Subcutaneous abdominal adipose tissue (tissue), 5 donors: ENCODE results near the gene ABCA2.

Experiments used
- H3K27ac ChIP-seq: one replicate; pipeline ENCODE4 v1.7.0; 2013; ENCODE audit warnings: low read depth, mild to moderate bottlenecking, inconsistent platforms, low read length, moderate library complexity
- H3K27me3 ChIP-seq, 5 donors: one replicate each; pipeline ENCODE4 v1.7.0; 2013; ENCODE audit warnings: low read length in 5 of 5, inconsistent platforms in 1 of 5; ENCODE audit not compliant: control insufficient read depth in 5 of 5, insufficient read depth in 4 of 5
- H3K36me3 ChIP-seq, 5 donors: one replicate each; pipeline ENCODE4 v1.7.0; 2013; ENCODE audit warnings: low read length in 5 of 5; ENCODE audit not compliant: control insufficient read depth in 5 of 5, insufficient read depth in 5 of 5
- H3K4me1 ChIP-seq, 5 donors: one replicate each; pipeline ENCODE4 v1.7.0; 2013; ENCODE audit warnings: low read length in 5 of 5, mild to moderate bottlenecking in 3 of 5, moderate library complexity in 1 of 5; ENCODE audit not compliant: control insufficient read depth in 5 of 5, insufficient read depth in 5 of 5
- H3K4me3 ChIP-seq, 5 donors: one replicate each; pipeline ENCODE4 v1.7.0; 2013; ENCODE audit warnings: low read length in 5 of 5, low read depth in 1 of 5
- H3K9ac ChIP-seq, 5 donors: one replicate each; pipeline ENCODE4 v1.7.0; 2013; ENCODE audit warnings: low read length in 5 of 5, mild to moderate bottlenecking in 4 of 5, moderate library complexity in 3 of 5
- H3K9me3 ChIP-seq, 5 donors: one replicate each; pipeline ENCODE4 v1.7.0; 2013; ENCODE audit warnings: low read length in 5 of 5; ENCODE audit not compliant: control insufficient read depth in 5 of 5
- donor health status: healthy.
- donor health status: healthy.
- donor health status: healthy.
- donor health status: healthy.
- donor health status: healthy.

ABCA2 gene

DNA sequence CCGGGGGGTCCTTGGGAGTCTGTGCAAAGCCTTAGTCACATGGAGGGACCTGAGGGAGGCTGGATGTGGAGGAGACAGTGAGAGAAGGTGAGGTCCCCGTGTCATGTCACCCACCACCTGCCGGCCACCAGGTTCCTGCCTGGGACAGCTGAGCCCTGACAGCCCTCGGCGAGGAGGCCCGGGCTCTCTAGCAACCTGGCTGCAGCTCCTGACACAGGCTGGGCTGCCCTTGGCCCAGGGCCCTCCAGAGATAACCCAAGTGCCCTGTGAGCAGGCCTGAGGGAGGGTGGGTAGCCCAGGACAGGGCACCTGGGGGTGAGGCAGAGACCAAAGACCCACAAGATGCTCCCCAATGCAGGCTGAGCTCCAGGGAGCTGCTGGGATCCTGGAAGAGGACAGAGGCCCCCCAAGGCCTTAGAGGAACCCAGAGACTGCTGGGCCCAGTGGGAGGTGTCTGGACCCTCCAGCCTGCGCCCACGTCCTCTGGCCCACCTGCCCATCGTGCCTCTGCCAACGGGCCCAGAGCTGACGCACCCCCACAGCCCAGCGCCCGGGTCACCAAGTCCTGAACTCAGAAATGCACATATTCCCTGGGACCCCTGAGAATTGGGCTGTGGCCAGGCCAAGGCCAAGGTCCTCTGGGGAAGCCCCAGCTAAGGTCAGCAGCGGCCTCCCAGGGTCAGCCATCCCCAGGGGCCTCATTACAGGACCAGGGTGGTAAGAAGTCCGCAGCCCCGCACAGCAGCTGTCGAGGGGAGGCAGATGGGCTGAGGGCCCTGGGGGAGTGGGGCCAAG is 59.5 kb downstream of the ABCA2 start:
- Histone ChIP-seq H3K36me3 (no peaks in the 10 kb centered on the region), H3K4me3 (no peak overlapping the region), H3K9me3 (no peaks in the 10 kb centered on the region), H3K27me3 (peaks cover 3 to 13% (median 9%) of the 10 kb centered on the region in 5 donors), H3K4me1 (peaks cover 0 to 12% (median 5%) of the 10 kb centered on the region in 5 donors), H3K9ac (no peak overlapping the region), H3K27ac (no peak overlapping the region)

DNA sequence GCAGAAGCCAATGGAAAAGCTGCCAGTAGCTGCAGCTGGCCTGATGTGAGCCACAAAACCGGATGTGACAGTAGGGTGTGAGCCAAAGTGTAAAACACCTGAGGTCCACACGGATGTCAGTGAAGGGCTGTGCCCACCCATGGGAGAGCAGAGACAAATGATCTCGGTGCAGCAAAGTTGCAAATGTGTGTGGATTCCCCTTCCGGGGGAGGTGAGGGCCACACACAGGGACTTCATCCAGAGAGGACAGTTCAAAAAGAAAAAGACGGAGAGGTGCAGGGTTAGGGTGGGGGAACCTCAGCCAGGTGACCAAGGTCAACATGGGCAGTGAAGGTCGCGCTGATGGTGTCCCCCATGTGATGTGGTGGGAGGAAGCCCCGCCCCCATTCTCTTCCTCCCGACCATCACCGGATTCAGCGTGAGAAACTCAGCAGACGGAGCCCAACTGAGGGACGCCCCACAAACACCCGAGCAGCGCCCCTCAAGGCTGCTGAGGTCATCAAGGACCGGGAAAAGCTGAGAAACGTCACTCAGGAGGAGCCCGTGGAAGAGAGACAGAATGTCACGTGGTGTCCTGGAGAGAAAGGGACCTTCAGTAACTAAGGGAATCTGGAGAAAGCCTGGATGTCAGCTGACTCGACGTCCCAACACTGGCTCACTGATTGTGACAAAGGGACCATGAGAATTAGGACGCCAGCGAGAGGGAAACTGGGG is 62.1 kb downstream of the ABCA2 start:
- H3K4me3 ChIP-seq: no peak overlapping the region
- no peaks in the 10 kb centered on the region for H3K9me3 ChIP-seq
- H3K27ac ChIP-seq: no peak overlapping the region
- no peaks in the 10 kb centered on the region for H3K36me3 ChIP-seq
- peaks cover 2 to 27% (median 14%) of the 10 kb centered on the region in 5 donors for H3K4me1 ChIP-seq
- H3K27me3 ChIP-seq: peaks cover 3 to 12% (median 9%) of the 10 kb centered on the region in 5 donors
- peak overlapping the region in 1 of 5 donors; percentile 30 for H3K9ac ChIP-seq

- Histone ChIP-seq H3K4me3 (no peak overlapping the region), H3K27me3 (peaks cover 0 to 8% (median 3%) of the 10 kb centered on the region in 5 donors), H3K9me3 (no peaks in the 10 kb centered on the region), H3K36me3 (no peaks in the 10 kb centered on the region), H3K27ac (no peak overlapping the region), H3K9ac (no peak overlapping the region), H3K4me1 (peaks cover 2 to 28% (median 15%) of the 10 kb centered on the region in 5 donors)
Measured at GRCh38 chr9:136964833-136965422, 63.1 kb downstream of the ABCA2 start.

DNA sequence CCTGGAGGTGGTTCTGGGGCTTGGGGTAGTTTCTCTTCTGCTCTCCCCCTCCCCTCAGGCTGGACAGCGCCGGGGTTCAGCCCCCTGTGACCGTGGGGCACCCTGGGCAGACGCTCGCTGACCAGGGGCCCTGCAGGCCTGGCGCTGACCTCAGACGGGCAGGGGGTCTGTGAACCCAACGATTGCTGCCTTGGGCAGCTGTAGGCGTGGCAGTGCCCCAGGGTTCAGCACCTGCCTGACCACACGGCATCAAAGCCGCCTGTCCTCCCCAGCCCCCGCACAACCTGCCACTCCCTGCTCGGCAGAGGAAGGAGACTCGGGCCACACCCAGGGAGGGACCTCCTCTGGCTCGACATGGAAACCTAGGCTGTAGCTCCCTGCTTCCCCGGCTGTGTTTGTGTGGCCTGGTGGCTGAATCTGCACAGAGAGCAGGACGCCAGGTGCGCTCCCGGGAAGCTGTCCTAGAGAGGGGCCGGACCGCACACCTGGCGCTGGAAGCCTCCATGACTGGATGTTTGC is 63.8 kb downstream of the ABCA2 start:
- H3K36me3 ChIP-seq: no peaks in the 10 kb centered on the region
- H3K4me1 ChIP-seq: peaks cover 2 to 28% (median 15%) of the 10 kb centered on the region in 5 donors
- H3K9me3 ChIP-seq: no peaks in the 10 kb centered on the region
- H3K9ac ChIP-seq: no peak overlapping the region
- no peak overlapping the region for H3K4me3 ChIP-seq
- no peak overlapping the region for H3K27ac ChIP-seq
- H3K27me3 ChIP-seq: peaks cover 0 to 7% (median 3%) of the 10 kb centered on the region in 5 donors

- Histone ChIP-seq H3K9ac (no peak overlapping the region), H3K4me1 (peaks cover 2 to 28% (median 15%) of the 10 kb centered on the region in 5 donors), H3K27me3 (peaks cover 0 to 7% (median 3%) of the 10 kb centered on the region in 5 donors), H3K9me3 (no peaks in the 10 kb centered on the region), H3K4me3 (no peak overlapping the region), H3K27ac (no peak overlapping the region), H3K36me3 (no peaks in the 10 kb centered on the region)
Measured at GRCh38 chr9:136963751-136964150, 64.3 kb downstream of the ABCA2 start.

DNA sequence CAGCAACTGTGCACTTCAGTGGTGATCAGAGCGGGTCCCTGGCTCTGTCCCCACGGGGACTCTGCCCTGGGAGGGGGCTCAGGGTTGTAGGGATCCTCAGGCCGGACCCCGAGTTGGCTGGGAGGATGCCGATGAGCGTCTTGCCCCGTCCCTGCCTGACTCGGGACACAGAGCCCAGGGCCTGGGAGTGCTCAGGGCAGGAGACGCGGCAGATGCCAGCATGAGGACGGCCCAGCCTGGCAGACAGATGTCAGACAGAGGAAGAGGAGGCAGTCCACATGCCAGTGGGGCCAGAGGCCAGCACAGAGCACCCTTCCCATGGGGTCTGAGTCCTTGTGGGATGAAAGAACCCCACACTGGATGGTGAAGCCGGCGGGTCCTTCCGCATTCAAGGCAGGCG is 64.7 kb downstream of the ABCA2 start:
- H3K27me3 ChIP-seq: peaks cover 0 to 7% (median 3%) of the 10 kb centered on the region in 5 donors
- no peaks in the 10 kb centered on the region for H3K36me3 ChIP-seq
- H3K4me3 ChIP-seq: no peak overlapping the region
- H3K4me1 ChIP-seq: peaks cover 2 to 28% (median 15%) of the 10 kb centered on the region in 5 donors
- no peaks in the 10 kb centered on the region for H3K9me3 ChIP-seq
- no peak overlapping the region for H3K9ac ChIP-seq
- H3K27ac ChIP-seq: no peak overlapping the region

DNA sequence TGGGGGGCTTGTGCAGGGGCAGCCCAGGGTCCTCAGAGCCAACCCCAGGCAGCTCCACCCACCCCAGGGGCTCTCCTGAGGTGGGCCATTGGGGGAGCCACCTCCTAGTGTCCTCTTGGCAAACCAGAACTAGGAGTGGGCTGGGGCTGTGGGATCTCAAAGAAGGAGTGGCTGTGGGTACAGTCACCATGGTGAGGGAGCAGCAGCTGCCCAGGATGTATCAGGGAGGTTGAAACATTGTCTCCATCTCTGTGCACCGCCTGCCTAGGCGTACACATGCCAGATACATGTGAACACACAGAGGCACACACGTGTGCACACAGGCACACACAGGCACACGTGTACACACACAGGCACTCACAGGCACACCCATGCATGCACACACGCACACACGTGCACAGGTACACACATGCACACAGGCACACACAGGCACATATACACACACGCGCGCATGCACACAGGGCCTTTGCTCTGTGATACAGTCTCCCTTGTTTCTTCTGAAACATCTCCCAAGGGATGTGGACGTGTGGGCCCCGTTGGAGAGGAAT is 65.3 kb downstream of the ABCA2 start:
- no peaks in the 10 kb centered on the region for H3K36me3 ChIP-seq
- H3K9me3 ChIP-seq: no peaks in the 10 kb centered on the region
- H3K4me3 ChIP-seq: no peak overlapping the region
- H3K27me3 ChIP-seq: peaks cover 0 to 7% (median 3%) of the 10 kb centered on the region in 5 donors
- no peak overlapping the region for H3K27ac ChIP-seq
- no peak overlapping the region for H3K9ac ChIP-seq
- peaks cover 2 to 28% (median 15%) of the 10 kb centered on the region in 5 donors for H3K4me1 ChIP-seq

GRCh38 chr9:136962163-136962562 is 65.9 kb downstream of the ABCA2 start:
- no peaks in the 10 kb centered on the region for H3K36me3 ChIP-seq
- peaks cover 2 to 28% (median 15%) of the 10 kb centered on the region in 5 donors for H3K4me1 ChIP-seq
- no peak overlapping the region for H3K27ac ChIP-seq
- no peaks in the 10 kb centered on the region for H3K9me3 ChIP-seq
- H3K9ac ChIP-seq: no peak overlapping the region
- peaks cover 0 to 7% (median 3%) of the 10 kb centered on the region in 5 donors for H3K27me3 ChIP-seq
- no peak overlapping the region for H3K4me3 ChIP-seq

DNA sequence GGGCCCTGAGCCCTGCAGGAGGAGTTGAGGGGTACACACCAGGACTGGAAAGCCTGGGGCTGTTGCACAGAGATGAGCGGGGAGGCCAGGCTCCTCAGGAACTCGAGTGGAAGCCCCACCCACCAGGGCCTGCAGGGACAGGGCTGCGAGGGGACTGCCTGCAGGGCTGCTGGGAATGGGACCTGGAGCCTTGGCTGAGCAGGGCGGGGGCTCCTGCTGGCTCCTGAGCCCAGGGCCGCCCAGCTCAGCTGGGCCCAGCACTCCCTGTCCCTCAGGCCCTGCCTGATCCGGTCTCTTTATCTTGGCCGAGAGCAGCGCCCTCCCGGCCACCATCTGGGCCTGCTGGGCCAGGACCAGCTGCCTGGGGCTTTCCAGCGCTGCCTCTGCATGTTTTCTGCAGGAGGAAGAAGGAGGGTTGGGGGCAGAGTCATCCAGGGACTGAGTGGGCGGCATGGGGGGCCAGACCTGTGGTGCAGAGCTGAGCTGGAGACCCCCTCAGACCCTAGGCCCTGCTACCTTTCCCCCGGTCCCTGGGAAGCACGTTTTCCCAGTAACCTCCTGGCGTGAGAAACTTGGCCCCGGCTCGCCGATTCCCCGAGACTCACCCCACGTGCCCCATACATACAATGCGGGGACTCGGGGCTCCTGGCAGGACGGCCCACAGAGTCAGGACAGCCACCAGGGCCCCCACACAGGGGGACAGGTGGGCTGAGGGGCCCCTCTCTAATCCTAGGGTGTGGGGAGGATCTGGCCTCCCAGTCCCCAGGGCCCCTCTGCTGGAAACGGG is 66.6 kb downstream of the ABCA2 start:
- Histone ChIP-seq H3K9me3 (peaks cover 0 to 1% (median 0%) of the 10 kb centered on the region in 5 donors), H3K27ac (no peak overlapping the region), H3K4me1 (peaks cover 2 to 28% (median 15%) of the 10 kb centered on the region in 5 donors), H3K36me3 (no peaks in the 10 kb centered on the region), H3K27me3 (peaks cover 0 to 7% (median 3%) of the 10 kb centered on the region in 5 donors), H3K4me3 (no peak overlapping the region), H3K9ac (no peak overlapping the region)
